Small intestine (tissue), 7 donors: Measurements from ENCODE around the gene TMEM87A. TPM values are rescaled to one million over a fixed set of nuclear protein-coding genes. Genes with fewer than 3 reads are reported as not detected.

Experiments used
- DNase-seq, 2 donors: peaks; one replicate each; pipeline versions ENCODE4 v3.0.0 to v3.0.0-alpha.2; 2013
- FAIRE-seq: peaks from 2 replicates; lab custom pipeline; 2012; peaks lifted over from hg19 to GRCh38; lab: Jason Lieb, UNC
- H3K27ac ChIP-seq, 3 donors: one replicate each; pipeline ENCODE4 v1.5.1; 2013; ENCODE audit warnings: low read length in 2 of 3, mild to moderate bottlenecking in 2 of 3, control low read depth in 1 of 3, inconsistent platforms in 1 of 3, low read depth in 1 of 3, moderate library complexity in 1 of 3
- H3K27me3 ChIP-seq, 3 donors: one replicate each; pipeline ENCODE4 v1.6.1; 2013; ENCODE audit warnings: low read length in 3 of 3, inconsistent platforms in 1 of 3; ENCODE audit not compliant: control insufficient read depth in 3 of 3, insufficient read depth in 3 of 3
- H3K36me3 ChIP-seq, 3 donors: one replicate each; pipeline ENCODE4 v1.6.1; 2013; ENCODE audit warnings: low read length in 3 of 3, inconsistent platforms in 1 of 3, low read depth in 1 of 3, mild to moderate bottlenecking in 1 of 3, moderate library complexity in 1 of 3; ENCODE audit not compliant: control insufficient read depth in 3 of 3, insufficient read depth in 2 of 3
- H3K4me1 ChIP-seq, 3 donors: one replicate each; pipeline ENCODE4 v1.6.1; 2013; ENCODE audit warnings: low read length in 2 of 3, inconsistent platforms in 1 of 3, low read depth in 1 of 3, mild to moderate bottlenecking in 1 of 3, moderate library complexity in 1 of 3; ENCODE audit not compliant: control insufficient read depth in 3 of 3, insufficient read depth in 2 of 3
- H3K4me3 ChIP-seq, 3 donors: one replicate each; pipeline ENCODE4 v1.5.1; 2013; ENCODE audit warnings: low read length in 3 of 3, control low read depth in 1 of 3, inconsistent platforms in 1 of 3, low read depth in 1 of 3, mild to moderate bottlenecking in 1 of 3, moderate library complexity in 1 of 3
- H3K9me3 ChIP-seq, 2 donors: one replicate each; pipeline ENCODE4 v1.6.1; 2013; ENCODE audit warnings: low read depth in 1 of 2, low read length in 1 of 2; ENCODE audit not compliant: control insufficient read depth in 2 of 2, insufficient read depth in 1 of 2
- WGBS, 3 donors: extraction: QIAGEN DNeasy Blood & Tissue Kit; methylation state at CpG; one replicate each; pipeline ENCODE4 v1.1.7; 2013; 5-methylcytosine and 5-hydroxymethylcytosine counted together
- polyA plus RNA-seq, 4 donors: library from polyadenylated mRNA; stranded (reverse) in 3 of 4; unstranded in 1 of 4; fragments of 200-250 nt in 3 of 4; fragments of 120-200 nt in 1 of 4; gene quantifications; one replicate each; pipeline versions ENCODE4 v1.2.1 to v1.2.3, GENCODE V29; 2013
- donor health status: healthy with polysubstance abuse.
- donor health status: control.
- donor health status: control.
- donor health status: Bipolar disorder and iron deficiency.
- donor health status: healthy.

Gene TMEM87A
- polyA plus RNA-seq, 4 donors = 10.5 to 68.6 (median 24.3) TPM

- Histone ChIP-seq H3K27me3 (no peaks in the 10 kb centered on the region), H3K4me3 (no peak overlapping the region), H3K4me1 (no peaks in the 10 kb centered on the region), H3K36me3 (peaks cover 9 to 26% (median 12%) of the 10 kb centered on the region in 3 donors), H3K27ac (no peak overlapping the region), H3K9me3 (no peaks in the 10 kb centered on the region)
- 94 to 97% (median 95%) methylated on average over 5 of the region's 5 CpGs for WGBS, 3 donors
- no peak for DNase-seq
- no peak for FAIRE-seq
Measured at GRCh38 chr15:42194513-42194912, 78.7 kb downstream of the TMEM87A start.

GRCh38 chr15:42193383-42193782 is 79.8 kb downstream of the TMEM87A start:
- 89 to 96% (median 93%) methylated on average over 3 of the region's 3 CpGs for WGBS, 3 donors
- no peak overlapping the region for H3K4me3 ChIP-seq
- FAIRE-seq = no peak
- no peak overlapping the region for H3K27ac ChIP-seq
- peaks cover 11 to 31% (median 15%) of the 10 kb centered on the region in 3 donors for H3K36me3 ChIP-seq
- H3K27me3 ChIP-seq = no peaks in the 10 kb centered on the region
- DNase-seq = no peak
- no peaks in the 10 kb centered on the region for H3K4me1 ChIP-seq
- no peaks in the 10 kb centered on the region for H3K9me3 ChIP-seq

- FAIRE-seq (no peak), DNase-seq (no peak)
- Histone ChIP-seq H3K36me3 (peaks cover 12 to 31% (median 14%) of the 10 kb centered on the region in 3 donors), H3K27me3 (no peaks in the 10 kb centered on the region), H3K27ac (no peak overlapping the region), H3K9me3 (no peaks in the 10 kb centered on the region), H3K4me3 (no peak overlapping the region), H3K4me1 (no peaks in the 10 kb centered on the region)
- 85 to 88% (median 86%) methylated on average over 8 of the region's 8 CpGs for WGBS, 3 donors
Measured at GRCh38 chr15:42191610-42192346, 81.5 kb downstream of the TMEM87A start.

- H3K36me3 ChIP-seq = peaks cover 12 to 38% (median 16%) of the 10 kb centered on the region in 3 donors
- 90 to 100% (median 96%) methylated on average over 2 of the region's 2 CpGs for WGBS, 3 donors
Measured at GRCh38 chr15:42190370-42190769, 82.9 kb downstream of the TMEM87A start.

GRCh38 chr15:42185801-42186200 is 87.4 kb downstream of the TMEM87A start:
- Histone ChIP-seq H3K9me3 (no peaks in the 10 kb centered on the region), H3K27ac (no peak overlapping the region), H3K27me3 (no peaks in the 10 kb centered on the region), H3K36me3 (peaks cover 20 to 51% (median 29%) of the 10 kb centered on the region in 3 donors), H3K4me3 (no peak overlapping the region), H3K4me1 (no peaks in the 10 kb centered on the region)
- DNase-seq (no peak), FAIRE-seq (no peak)
- 88 to 97% (median 96%) methylated on average over 1 of the region's 1 CpG for WGBS, 3 donors

More at GRCh38 chr15:42190370-42190769, 82.9 kb downstream of the TMEM87A start:
- Histone ChIP-seq H3K27ac (no peak overlapping the region), H3K9me3 (no peaks in the 10 kb centered on the region), H3K4me1 (no peaks in the 10 kb centered on the region), H3K4me3 (no peak overlapping the region), H3K27me3 (no peaks in the 10 kb centered on the region)
- DNase-seq (no peak), FAIRE-seq (no peak)

- Histone ChIP-seq H3K9me3 (no peaks in the 10 kb centered on the region), H3K27me3 (no peaks in the 10 kb centered on the region), H3K27ac (no peak overlapping the region), H3K36me3 (peaks cover 13 to 51% (median 29%) of the 10 kb centered on the region in 3 donors), H3K4me3 (no peak overlapping the region), H3K4me1 (no peaks in the 10 kb centered on the region)
- no peak for DNase-seq
- 91 to 96% (median 93%) methylated on average over 4 of the region's 4 CpGs for WGBS, 3 donors
- FAIRE-seq = no peak
Measured at GRCh38 chr15:42184736-42185135, 88.5 kb downstream of the TMEM87A start.

- Histone ChIP-seq H3K27ac (no peak overlapping the region), H3K4me1 (no peaks in the 10 kb centered on the region), H3K4me3 (no peak overlapping the region), H3K27me3 (no peaks in the 10 kb centered on the region), H3K36me3 (peaks cover 13 to 48% (median 28%) of the 10 kb centered on the region in 3 donors), H3K9me3 (no peaks in the 10 kb centered on the region)
- DNase-seq (no peak), FAIRE-seq (no peak)
- WGBS, 3 donors = 74 to 83% (median 79%) methylated on average over 5 of the region's 5 CpGs
Measured at GRCh38 chr15:42184296-42184695, 88.9 kb downstream of the TMEM87A start.

GRCh38 chr15:42182961-42183360 is 90.3 kb downstream of the TMEM87A start:
- WGBS, 3 donors = 90 to 97% (median 91%) methylated on average over 6 of the region's 6 CpGs
- H3K4me3 ChIP-seq = no peak overlapping the region
- H3K4me1 ChIP-seq = no peaks in the 10 kb centered on the region
- H3K9me3 ChIP-seq = no peaks in the 10 kb centered on the region
- FAIRE-seq (no peak), DNase-seq (no peak)
- no peak overlapping the region for H3K27ac ChIP-seq
- no peaks in the 10 kb centered on the region for H3K27me3 ChIP-seq
- peaks cover 19 to 52% (median 31%) of the 10 kb centered on the region in 3 donors for H3K36me3 ChIP-seq
